HG03064 (cell line): ENCODE measurements around the gene ACOX1.
"Not testable (repeated sequence)": the region's sequence is repeated elsewhere in the genome, so short reads cannot be mapped to it uniquely, and the experiment has no call there.

ENCODE experiments used
- ATAC-seq: cut with Tn5 transposase; IDR thresholded peaks from one replicate; pipeline ENCODE4 v1.9.1; 2021; ENCODE audit warnings: low read depth; ENCODE audit not compliant: unreplicated experiment

Gene ACOX1

GRCh38 chr17:75983501-75984181 lies 4.7 kb upstream of the ACOX1 start:
- ATAC-seq = no peak

DNA sequence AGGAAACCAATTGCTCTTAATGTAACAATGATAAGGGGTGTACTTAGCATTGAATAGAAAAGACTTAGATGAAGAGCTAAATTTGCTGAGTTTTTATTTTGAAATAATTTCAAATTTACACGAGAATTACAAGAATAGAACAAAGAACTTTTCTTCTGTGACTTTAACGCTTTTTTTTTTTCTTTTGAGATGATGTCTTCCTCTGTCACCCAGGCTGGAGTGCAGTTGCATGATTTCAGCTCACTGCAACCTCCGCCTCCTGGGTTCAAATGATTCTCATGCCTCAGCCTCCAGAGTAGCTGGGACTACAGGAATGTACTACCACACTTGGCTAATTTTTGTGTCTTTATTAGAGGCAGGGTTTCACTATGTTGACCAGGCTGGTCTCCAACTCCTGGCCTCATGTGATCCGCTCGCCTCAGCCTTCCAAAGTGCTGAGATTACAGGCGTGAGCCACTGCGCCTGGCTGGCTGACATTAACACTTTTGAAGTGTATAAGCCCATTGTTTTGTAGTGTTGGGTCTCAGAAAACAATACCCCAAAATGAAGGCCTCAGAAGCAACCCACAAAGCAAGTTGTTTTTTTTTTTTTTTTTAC lies 2.2 kb upstream of the ACOX1 start:
- no peak for ATAC-seq

DNA sequence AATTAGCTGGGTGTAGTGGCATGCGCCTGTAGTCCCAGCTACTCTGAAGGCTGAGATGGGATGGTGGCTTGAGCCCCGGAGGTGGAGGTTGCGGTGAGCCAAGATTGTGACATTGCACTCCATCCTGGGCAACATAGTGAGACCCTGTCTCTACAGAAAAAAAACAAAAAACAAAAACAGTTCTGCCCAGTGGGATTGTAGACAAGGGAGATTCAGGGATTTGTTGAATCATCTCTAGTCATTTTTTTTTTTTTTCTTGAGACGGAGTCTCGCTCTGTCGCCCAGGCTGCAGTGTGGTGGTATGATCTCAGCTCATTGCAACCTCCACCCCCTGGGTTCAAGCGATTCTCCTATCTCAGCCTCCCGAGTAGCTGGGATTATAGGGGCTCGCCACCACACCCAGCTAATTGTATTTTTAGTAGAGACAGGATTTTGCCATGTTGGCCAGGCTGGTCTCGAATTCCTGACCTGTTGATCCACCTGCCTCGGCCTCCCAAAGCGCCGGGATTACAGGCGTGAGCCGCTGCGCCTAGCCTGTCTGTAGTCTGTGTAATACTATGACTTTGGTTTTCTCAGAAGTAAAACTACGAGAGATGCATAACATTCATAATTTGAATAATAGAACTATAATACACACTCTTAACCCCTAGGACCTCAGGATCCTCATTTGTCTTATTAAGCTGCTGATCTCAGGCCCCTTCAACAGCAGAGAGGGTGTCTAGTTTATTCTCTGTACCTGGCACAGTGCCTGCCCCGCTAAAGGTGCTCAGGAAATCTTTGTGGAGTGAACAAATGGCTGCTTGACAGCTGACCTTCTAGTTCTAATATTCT lies 1.4 kb upstream of the ACOX1 start:
- ATAC-seq = no peak

GRCh38 chr17:75979705-75980187 lies 780 bp upstream of the ACOX1 start:
- no peak for ATAC-seq

GRCh38 chr17:75976175-75976848 lies 2.7 kb downstream of the ACOX1 start:
- ATAC-seq = no peak

DNA sequence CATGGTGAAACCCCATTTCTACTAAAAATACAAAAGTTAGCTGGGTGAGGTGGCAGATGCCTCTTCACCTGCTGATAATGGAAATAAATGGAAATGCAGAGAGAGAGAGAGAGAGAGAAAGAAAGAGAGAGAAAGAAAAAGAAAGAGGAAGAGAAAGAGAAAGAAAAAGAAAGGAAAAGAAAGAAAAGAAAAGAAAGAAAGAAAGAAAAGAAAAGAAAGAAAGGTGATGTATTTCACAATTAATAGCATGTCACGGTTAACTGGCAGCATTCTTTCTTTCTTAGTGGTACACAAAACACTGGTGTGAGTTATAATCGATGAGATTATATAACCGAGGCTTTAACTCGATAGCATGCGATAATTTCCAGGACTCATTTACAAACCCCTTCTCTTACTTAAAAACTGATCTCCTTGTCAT lies 3.2 kb downstream of the ACOX1 start:
- no peak for ATAC-seq

- not testable (repeated sequence) for ATAC-seq
These were observed 3.8 kb downstream of the ACOX1 start for GRCh38 chr17:75975187-75975586.

GRCh38 chr17:75970626-75971025 lies 8.3 kb downstream of the ACOX1 start:
- no peak for ATAC-seq

- no peak for ATAC-seq
These were observed 8.9 kb downstream of the ACOX1 start for GRCh38 chr17:75970011-75970523.

GRCh38 chr17:75969044-75969443 lies 9.9 kb downstream of the ACOX1 start:
- ATAC-seq = not testable (repeated sequence)

GRCh38 chr17:75965468-75965867 lies 13.5 kb downstream of the ACOX1 start:
- no peak for ATAC-seq

DNA sequence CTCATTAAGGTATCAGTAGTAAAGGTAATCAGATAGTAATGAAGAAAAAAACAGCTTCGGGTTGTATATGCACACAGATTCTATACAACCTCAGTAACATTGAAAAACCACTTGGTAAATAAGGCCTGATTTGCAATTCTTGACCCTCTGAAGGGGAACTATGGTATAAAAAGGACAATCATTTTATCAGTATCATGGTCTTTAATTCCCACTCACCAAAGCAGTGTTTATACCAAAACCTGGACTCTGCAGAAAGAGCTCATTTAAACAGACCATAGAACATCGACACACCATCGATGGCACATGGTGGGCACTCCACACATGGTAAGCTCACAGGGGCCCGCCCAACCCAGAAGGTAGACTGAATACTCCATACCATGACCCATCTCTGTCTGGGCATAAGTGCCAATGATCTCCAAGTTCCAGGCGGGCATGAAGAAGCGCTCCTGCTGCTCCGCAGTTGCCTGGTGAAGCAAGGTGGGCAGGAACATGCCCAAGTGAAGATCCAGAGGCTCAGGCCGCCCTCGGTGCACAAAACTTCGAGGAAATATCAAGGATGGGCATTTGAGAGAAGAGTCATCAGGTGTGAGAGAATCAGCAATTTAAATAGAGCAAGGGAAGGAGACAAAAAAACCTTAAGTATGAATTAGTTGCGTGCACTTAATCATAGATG lies 19.0 kb downstream of the ACOX1 start:
- no peak for ATAC-seq

GRCh38 chr17:75959051-75959838 lies 19.7 kb downstream of the ACOX1 start:
- no peak for ATAC-seq

GRCh38 chr17:75950855-75951554 lies 28.0 kb downstream of the ACOX1 start:
- ATAC-seq = no peak

GRCh38 chr17:75950421-75950820 lies 28.5 kb downstream of the ACOX1 start:
- no peak for ATAC-seq

DNA sequence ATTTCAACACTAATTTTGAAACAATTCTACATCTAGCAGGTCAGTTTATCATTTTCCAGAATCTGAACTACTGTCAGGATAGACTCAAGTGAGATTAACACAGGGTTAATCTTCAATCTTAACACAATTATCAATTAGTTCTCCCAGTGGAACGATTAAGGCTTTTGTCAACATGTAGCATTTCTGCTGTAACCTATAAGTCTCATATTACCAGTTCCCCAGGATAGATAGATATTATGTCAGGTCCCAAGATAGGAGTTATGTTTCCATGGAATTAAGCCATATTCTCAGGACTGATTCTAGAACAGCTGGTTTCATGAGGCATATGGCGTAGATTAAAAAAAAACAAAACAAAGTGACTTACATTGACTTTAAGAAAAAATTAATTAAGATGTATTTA lies 33.8 kb downstream of the ACOX1 start:
- no peak for ATAC-seq

DNA sequence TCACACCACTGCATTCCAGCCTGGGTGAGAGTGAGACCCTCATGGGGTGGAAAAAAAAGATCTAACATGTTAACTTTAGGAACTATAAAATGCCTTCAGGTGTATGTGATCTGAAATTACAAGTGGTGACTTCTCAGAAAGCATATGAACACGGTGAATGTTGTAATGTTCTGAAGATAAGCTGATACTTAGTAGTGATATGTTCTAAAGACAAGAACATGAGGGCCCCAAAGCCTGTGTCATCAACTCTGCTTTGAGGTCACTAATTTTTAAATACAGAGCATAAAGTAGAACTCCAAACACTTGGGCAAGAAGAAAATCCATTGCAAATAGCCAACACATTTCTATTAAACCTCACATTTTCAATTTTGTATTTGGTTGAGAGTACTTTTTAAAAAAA lies 35.5 kb downstream of the ACOX1 start:
- ATAC-seq = no peak

DNA sequence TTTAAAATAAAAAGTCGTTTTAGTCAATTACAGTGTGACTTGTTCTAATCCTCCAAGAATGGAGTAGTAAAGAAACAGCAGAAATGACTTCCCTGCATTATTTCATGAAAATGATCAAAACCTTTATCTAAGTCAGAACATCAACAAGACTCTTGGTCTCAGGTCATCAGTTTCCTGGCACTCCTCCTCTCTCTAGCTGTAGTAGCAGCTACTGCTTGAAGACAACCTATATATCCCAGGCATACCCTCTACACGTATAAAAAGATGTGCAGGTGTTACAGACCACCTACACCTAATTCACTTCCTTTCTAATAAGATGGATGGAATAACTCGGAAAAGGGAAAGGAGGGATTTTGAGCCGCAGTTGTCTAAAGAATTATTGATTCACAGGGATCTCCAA lies 36.5 kb downstream of the ACOX1 start:
- ATAC-seq = no peak

- ATAC-seq = no peak
These were observed 37.5 kb downstream of the ACOX1 start for GRCh38 chr17:75941442-75941819.
